Esophagus mucosa (tissue), 1 donor: ENCODE data around the gene ADCY4. TPM values are rescaled to one million over a fixed set of nuclear protein-coding genes. Genes with fewer than 3 reads are reported as not detected.

Source experiments
- ATAC-seq: fragments of 200-7000 bp; cut with Tn5 transposase; one replicate; pipeline ENCODE4 v1.9.1; 2020
- total RNA-seq: library from RNA; stranded (reverse); gene quantifications from one replicate; pipeline ENCODE4 v1.2.4, GENCODE V29; 2023
- donor health status: DM: yes; HTN: yes; CAD: no.

Gene ADCY4
- total RNA-seq, 1 donor from 2014 or later, result 4.5 TPM

- ATAC-seq, result no peak
Measured at GRCh38 chr14:24315243-24315806, 19.5 kb downstream of the ADCY4 start.

DNA sequence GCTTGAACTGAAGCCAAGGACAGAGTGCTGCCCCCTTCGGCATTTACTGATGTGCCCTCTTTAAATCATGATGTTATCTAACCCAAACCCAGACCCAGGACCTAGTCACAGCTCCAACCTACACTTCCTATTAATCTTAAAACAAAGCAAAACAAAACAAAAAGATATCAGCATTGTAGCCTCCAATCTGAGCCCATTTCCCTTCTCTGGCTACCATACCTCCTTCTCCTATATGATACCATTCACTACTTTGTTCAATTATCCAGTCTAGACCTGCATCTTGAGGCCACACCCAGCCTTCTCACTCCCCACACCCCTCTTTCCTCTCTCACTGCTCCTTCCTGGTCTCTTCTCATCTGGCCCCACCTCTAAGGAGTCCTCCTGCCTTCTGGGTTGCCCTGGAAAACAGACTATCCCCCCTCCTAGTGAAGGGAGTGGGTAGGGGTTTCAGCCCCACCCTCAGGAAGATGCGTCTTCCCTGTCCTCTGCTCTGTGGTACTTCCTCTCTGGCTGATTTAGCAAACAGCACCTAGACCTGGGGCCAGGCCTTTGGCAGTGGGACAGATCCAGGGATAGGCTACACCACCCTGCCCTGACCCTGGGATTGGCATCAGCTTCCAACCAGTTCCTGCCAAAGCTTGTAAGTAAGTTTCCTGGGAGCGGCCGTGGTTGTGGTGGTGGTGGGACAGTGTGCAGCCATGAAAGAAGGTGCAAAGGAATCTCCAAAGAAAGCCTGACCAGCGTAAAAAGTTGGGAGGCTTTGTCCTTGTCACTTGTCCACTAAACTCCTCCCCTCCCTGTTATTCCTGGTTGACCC, 20.3 kb downstream of the ADCY4 start:
- ATAC-seq, result peak; percentile 32

GRCh38 chr14:24313913-24314312, 21.0 kb downstream of the ADCY4 start:
- ATAC-seq, result no peak

DNA sequence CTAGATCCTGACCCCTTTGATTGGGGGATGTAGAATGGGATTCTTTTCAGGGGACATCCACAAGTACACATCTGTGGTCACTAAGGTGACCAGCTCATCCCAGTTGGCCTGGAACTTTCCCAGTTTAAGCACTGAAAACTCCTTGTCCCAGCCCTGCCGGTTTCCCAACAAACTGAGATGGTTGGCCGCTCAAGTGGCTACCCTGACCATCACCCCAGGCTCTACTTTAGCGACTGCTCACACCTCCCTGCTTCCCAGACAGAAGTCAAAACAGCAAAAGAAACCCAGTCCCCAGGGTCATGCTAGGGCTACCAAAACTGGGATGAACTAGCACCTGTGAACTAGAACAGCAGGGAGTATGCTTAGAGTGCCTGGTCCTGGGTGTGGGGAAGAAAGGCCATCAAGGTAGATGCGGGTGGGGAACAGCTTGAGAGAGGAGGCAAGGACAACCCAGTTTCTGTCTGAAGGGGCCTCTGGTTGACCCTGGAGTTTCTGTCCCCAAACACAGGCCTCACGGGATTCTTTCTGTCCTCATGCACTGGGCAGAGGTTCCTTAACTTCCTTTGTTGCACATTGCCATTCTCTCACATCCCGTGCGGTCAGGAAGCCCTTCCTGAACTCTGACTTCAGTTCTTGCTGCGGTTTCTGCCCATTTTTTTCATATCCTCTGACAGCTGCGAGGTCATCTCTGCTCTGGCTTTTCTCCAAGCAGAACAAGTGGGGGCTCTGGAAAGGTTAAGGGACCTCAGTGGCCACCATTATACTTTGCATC, 21.9 kb downstream of the ADCY4 start:
- no peak for ATAC-seq

DNA sequence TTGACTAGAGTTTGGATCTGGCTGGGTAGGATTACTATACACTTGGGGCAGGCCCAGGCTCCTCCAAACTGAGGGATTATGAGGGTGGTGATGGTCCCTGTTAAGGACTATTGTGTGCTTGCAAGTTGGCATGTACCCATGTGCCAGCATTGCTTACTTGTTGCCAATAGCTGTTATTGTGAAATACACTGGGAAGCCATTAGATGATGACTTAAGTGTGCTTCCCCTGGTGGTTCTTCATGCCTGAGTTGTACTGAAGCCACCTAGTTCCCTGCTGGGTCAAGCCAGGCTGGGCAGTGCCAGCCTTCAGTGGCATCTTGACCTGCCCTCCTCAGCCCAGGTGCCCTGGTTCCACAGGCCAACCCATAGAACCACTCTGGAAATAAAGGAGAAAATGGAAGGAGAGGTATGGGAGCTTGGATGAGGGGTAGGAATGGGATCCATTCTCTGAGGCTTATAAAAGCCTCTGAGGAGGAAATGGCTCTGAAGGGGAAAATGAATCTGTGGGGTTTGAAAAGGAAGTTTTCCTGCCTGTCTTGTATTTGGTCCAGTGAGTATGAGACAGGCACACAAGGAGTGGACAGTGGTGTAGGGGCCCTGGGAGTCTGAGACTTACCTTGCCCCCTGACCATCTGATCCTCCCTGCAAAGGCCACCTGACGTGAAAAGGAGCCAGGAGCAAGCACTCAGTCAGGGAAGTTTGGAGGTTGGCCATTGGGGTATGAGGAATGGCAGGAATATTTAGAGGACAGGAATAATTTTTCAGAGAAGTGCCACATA, 22.8 kb downstream of the ADCY4 start:
- ATAC-seq, result peak; percentile 2

GRCh38 chr14:24310646-24311604, 23.9 kb downstream of the ADCY4 start, which contains the start of gene LTB4R:
Gene LTB4R (plus strand): TSS chr14:24311502. CDS start chr14:24315652, 4,150 bp downstream.
- peak; percentile 63 for ATAC-seq

DNA sequence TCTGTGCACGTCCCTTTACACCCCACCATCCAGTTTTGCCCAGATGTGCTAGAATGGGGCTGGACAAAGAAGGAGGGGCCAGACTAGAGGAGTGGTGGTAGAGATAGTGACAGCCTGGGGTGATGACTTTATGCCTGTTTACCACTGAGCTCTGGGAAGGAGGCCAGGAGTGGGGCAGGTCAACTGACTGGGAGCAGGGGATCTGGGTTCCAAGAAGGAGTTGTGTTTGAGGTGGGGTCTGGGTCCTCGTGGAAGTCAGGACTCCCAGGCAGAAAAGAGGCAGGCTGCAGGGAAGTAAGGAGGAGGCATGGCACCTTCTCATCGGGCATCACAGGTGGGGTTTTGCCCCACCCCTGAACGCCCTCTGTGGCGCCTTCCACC, 24.6 kb downstream of the ADCY4 start:
- peak; percentile 9 for ATAC-seq

- peak; percentile 63 for ATAC-seq
Measured at GRCh38 chr14:24309538-24310264, 25.2 kb downstream of the ADCY4 start, which contains the start of gene LTB4R2. Gene LTB4R2 (plus strand): TSS chr14:24310140. CDS start chr14:24310665, 525 bp downstream.

DNA sequence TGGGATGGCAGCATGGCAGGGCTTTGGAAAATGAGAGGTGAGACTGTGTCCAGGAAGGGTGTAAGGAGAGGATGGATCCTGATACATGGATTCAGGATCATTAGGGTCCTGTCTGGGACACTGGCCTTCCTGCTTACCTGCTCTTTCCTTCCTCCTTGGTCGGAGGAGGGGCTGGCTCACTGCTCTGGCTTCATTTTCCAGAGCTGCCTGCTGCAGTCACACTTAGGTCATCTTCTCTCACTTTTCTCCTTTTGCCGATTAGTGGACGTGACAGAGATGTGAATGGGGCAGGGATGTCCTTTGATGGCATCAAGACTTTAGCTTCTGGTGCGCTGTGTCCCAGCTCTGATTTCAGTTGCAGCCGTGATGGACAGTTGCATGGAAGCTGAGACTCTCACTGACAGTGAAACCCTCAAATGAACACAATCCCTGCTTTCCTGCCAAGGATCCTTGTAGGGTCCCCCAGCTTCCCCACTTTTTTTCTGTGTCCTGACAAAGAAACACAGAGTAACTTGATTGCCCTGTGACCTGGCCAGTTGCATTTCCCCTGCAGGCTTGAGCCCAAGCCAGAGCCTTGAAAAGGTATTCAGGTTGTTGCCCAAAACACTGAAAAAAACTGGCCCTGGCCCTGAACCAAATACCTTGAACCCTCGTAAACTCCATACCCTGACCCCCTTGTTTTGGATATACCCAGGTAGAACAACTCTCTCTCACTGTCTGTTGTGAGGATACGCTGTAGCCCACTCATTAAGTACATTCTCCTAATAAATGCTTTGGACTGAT, 26.3 kb downstream of the ADCY4 start:
- no peak for ATAC-seq

GRCh38 chr14:24307575-24308341, 27.1 kb downstream of the ADCY4 start, which contains the start of gene CIDEB:
Gene CIDEB (minus strand): TSS chr14:24307977. CDS start chr14:24307858, 119 bp downstream.
- ATAC-seq, result peak; percentile 8

GRCh38 chr14:24307156-24307574, 27.7 kb downstream of the ADCY4 start:
- no peak for ATAC-seq

- no peak for ATAC-seq
Measured at GRCh38 chr14:24304019-24304387, 30.9 kb downstream of the ADCY4 start.

DNA sequence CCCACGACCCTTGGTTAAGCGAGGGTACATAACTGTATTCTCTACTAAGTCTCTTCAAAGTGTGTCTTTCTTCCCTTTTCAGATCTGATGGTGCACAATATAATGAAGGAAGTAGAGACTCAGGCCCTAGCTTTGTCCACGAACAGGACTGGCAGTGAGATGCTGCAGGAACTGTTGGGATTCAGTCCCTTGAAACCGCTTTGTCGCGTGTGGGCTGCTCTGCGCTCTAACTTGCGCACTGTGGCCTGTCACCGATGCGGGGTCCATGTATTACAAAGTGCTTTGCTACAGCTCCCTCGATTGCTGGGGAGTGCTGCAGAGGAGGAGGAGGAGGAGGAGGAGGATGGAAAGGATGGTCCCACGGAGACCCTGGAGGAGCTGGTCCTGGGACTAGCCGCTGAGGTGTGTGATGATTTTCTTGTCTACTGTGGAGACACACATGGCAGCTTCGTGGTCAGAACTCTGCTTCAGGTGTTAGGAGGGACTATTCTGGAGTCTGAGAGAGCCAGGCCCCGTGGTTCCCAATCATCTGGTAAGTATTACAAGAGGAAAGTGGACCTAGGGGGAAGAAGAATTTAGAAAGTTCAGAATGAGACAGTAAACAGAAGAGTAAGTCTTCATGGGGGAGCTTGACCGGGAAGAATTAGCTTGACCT, 34.4 kb downstream of the ADCY4 start:
- no peak for ATAC-seq

DNA sequence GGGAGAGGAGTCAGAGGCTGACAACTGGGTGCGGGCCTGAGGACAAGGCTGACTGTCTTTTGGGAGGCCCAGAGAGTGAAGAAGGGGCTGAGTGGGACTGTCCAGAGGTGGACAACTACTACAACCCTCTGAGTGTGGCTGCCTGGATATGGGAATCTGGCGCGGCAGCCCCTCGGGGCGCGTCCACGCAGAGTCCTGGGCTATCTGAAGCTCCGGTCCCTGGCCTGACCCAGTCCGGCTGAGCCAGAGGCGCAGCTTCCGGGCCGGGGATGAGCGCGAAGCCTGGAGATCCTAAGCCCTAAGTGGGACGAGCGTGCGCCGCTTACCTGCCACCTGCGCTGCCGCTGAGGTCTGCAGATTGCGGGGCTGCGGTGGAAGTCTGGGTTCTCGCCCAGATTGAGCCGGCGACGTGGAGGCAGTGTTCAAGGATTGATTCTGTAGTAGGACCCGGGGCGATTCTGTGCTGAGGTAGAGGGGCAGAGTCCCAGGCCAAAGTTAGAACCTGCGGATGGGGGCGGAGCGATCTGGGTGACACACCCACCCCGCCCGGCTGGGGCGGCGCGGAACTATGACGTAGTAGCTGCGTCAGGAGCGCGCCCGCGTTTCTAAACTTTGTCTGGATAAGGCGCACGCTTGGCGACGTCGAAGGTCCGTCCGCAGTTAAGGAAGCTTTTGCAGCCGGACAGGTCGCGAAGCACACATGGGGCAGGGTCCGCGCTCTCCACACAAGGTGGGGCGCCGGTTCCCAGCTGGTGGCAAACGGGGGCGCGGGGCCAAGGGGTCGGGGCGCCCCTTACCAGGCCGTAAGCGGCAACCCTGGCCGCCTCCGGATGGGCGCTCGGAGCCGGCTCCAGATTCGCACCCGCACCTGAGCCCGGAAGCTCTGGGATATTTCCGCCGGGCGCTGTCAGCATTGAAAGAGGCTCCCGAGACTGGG, 35.3 kb downstream of the ADCY4 start, which contains the start of the genes DHRS1 and NOP9:
Gene DHRS1, minus strand, starts transcription at position 526 of the 937 bp plus-strand sequence. CDS start 674 bp downstream, outside the sequence.
Gene NOP9, plus strand, starts transcription at position 596 of the 937 bp plus-strand sequence. Its CDS starts 105 bp downstream, at position 701.
- peak; percentile 89 for ATAC-seq

GRCh38 chr14:24298892-24299254, 36.0 kb downstream of the ADCY4 start:
- ATAC-seq, result peak; percentile 83

- peak; percentile 11 for ATAC-seq
Measured at GRCh38 chr14:24297190-24297964, 37.5 kb downstream of the ADCY4 start.
